ENCODE data around the gene DAAM2. TPM values are rescaled to one million over a fixed set of nuclear protein-coding genes. Genes with fewer than 3 reads are reported as not detected.

The DAAM2 gene
- total and polyA plus RNA-seq, 2 donors (not counting 3 experiments of a cell fraction or from before 2014, with no cell fraction given), result 0.42 to 0.44 TPM

- Histone ChIP-seq H4K20me1 (replicated peaks; ENCODE audit: control insufficient read depth, extremely low read depth, insufficient read depth, low read length) (no peaks in the 10 kb centered on the region), H3K4me1 (ENCODE audit: control insufficient read depth, extremely low read depth, insufficient read depth, low read length) (no peaks in the 10 kb centered on the region), H3K36me3 (ENCODE audit: control insufficient read depth in 2 of 2, extremely low read depth in 1 of 2, insufficient read depth in 2 of 2, low read length in 2 of 2) (no peaks in the 10 kb centered on the region), H3K9me3 (replicated peaks; ENCODE audit: control insufficient read depth, insufficient read depth, low read length) (no peaks in the 10 kb centered on the region), H3K9me1 (replicated peaks; ENCODE audit: control insufficient read depth, extremely low read depth, insufficient read depth, low read length) (no peaks in the 10 kb centered on the region), H3K79me2 (ENCODE audit: control insufficient read depth, insufficient read depth, low read length) (no peaks in the 10 kb centered on the region), H3K9ac (replicated peaks; ENCODE audit: extremely low read depth, insufficient read depth, low read length) (no peak overlapping the region), H3K4me3 (replicated peaks in 1 of 3; ENCODE audit: insufficient read depth in 1 of 3, low read depth in 1 of 3, low read length in 3 of 3) (no peak overlapping the region), H3K27me3 (ENCODE audit: control insufficient read depth in 2 of 2, insufficient read depth in 2 of 2, low read length in 2 of 2) (no peaks in the 10 kb centered on the region), H3K27ac (ENCODE audit: insufficient read depth, low read depth, low read length) (no peak overlapping the region), H2AFZ (ENCODE audit: low read depth, low read length) (no peak overlapping the region), H3K4me2 (ENCODE audit: insufficient read depth, low read length) (no peak overlapping the region)
- ChIA-PET POLR2A (no interaction called here), CTCF (no interaction called here)
- DNase-seq (ENCODE audit: low read depth, low spot score), result no peak
- FAIRE-seq, result no peak
- intact Hi-C loops (cut with micrococcal nuclease), result no loop called here
- dilution Hi-C loops (cut with MboI; ENCODE audit: extremely low pct_ligation_motif_present, low sequenced_read_pairs), result no loop called here
- no TSS peak for BruUV-seq (replicated peaks)
- TF ChIP-seq CTCF (IDR thresholded peaks at IDR 0.05; ENCODE audit: extremely low read depth in 1 of 2, insufficient read depth in 1 of 2, low read depth in 1 of 2, low read length in 2 of 2), result no peak
- TF ChIP-seq JUN (IDR thresholded peaks at IDR 0.05; ENCODE audit: borderline replicate concordance, insufficient read depth, insufficient read length, low read depth), result no peak
- TF ChIP-seq POLR2A (IDR thresholded peaks at IDR 0.05; ENCODE audit: low read depth, low read length), result no peak
These were observed 43.7 kb downstream of the DAAM2 start for GRCh38 chr6:39835821-39836295.

DNA sequence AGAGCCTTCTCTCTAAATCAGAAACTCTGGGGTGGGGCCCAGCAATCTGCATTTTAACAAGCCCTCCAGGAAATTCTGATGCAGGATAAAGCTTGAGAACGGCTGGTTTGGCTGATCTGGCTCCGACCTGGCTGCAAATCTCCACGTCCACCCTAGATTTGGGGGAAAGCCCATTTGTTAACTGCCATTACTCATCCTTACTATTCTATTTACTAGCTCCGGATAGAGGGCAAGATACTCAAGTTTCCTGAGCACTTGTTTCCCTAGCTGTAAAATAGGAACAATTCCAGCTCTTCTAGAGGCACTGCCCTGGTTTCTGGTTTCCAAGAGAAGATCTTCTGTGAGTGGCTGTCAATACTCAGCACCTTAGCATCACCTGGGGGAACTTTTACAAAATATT lies 44.4 kb downstream of the DAAM2 start:
- no peak for DNase-seq (ENCODE audit: low read depth, low spot score)
- intact Hi-C loops (cut with micrococcal nuclease), result no loop called here
- dilution Hi-C loops (cut with MboI; ENCODE audit: extremely low pct_ligation_motif_present, low sequenced_read_pairs), result no loop called here
- H3K9ac ChIP-seq (replicated peaks; ENCODE audit: extremely low read depth, insufficient read depth, low read length), result no peak overlapping the region
- no TSS peak for BruUV-seq (replicated peaks)
- POLR2A ChIA-PET, result no interaction called here
- H3K4me3 ChIP-seq (replicated peaks in 1 of 3; ENCODE audit: insufficient read depth in 1 of 3, low read depth in 1 of 3, low read length in 3 of 3), result no peak overlapping the region
- H2AFZ ChIP-seq (ENCODE audit: low read depth, low read length), result no peak overlapping the region
- H3K79me2 ChIP-seq (ENCODE audit: control insufficient read depth, insufficient read depth, low read length), result no peaks in the 10 kb centered on the region
- no peaks in the 10 kb centered on the region for H3K9me1 ChIP-seq (replicated peaks; ENCODE audit: control insufficient read depth, extremely low read depth, insufficient read depth, low read length)
- H3K4me2 ChIP-seq (ENCODE audit: insufficient read depth, low read length), result no peak overlapping the region
- no peaks in the 10 kb centered on the region for H4K20me1 ChIP-seq (replicated peaks; ENCODE audit: control insufficient read depth, extremely low read depth, insufficient read depth, low read length)
- no peak for TF ChIP-seq FOS (IDR thresholded peaks at IDR 0.05; ENCODE audit: borderline replicate concordance, insufficient read depth, low read length)
- H3K27me3 ChIP-seq (ENCODE audit: control insufficient read depth in 2 of 2, insufficient read depth in 2 of 2, low read length in 2 of 2), result no peaks in the 10 kb centered on the region
- no peaks in the 10 kb centered on the region for H3K4me1 ChIP-seq (ENCODE audit: control insufficient read depth, extremely low read depth, insufficient read depth, low read length)
- CTCF ChIA-PET, result interaction anchor here (1.2 kb wide), 1 partner anchor 29 kb away, joined by 3 read pairs; no protein-coding TSS in a partner anchor
- no peaks in the 10 kb centered on the region for H3K36me3 ChIP-seq (ENCODE audit: control insufficient read depth in 2 of 2, extremely low read depth in 1 of 2, insufficient read depth in 2 of 2, low read length in 2 of 2)
- H3K27ac ChIP-seq (ENCODE audit: insufficient read depth, low read depth, low read length), result no peak overlapping the region
- FAIRE-seq, result no peak
- no peaks in the 10 kb centered on the region for H3K9me3 ChIP-seq (replicated peaks; ENCODE audit: control insufficient read depth, insufficient read depth, low read length)
